Inferior parietal cortex (tissue), 1 donor: Measurements from ENCODE around the gene MEGF10.
"Not testable (repeated sequence)": the region's sequence is repeated elsewhere in the genome, so short reads cannot be mapped to it uniquely, and the experiment has no call there.

Experiments used
- DNase-seq: peaks from one replicate; pipeline ENCODE4 v3.0.0-alpha.2; 2016; ENCODE audit errors: extremely low spot score

Gene MEGF10

DNA sequence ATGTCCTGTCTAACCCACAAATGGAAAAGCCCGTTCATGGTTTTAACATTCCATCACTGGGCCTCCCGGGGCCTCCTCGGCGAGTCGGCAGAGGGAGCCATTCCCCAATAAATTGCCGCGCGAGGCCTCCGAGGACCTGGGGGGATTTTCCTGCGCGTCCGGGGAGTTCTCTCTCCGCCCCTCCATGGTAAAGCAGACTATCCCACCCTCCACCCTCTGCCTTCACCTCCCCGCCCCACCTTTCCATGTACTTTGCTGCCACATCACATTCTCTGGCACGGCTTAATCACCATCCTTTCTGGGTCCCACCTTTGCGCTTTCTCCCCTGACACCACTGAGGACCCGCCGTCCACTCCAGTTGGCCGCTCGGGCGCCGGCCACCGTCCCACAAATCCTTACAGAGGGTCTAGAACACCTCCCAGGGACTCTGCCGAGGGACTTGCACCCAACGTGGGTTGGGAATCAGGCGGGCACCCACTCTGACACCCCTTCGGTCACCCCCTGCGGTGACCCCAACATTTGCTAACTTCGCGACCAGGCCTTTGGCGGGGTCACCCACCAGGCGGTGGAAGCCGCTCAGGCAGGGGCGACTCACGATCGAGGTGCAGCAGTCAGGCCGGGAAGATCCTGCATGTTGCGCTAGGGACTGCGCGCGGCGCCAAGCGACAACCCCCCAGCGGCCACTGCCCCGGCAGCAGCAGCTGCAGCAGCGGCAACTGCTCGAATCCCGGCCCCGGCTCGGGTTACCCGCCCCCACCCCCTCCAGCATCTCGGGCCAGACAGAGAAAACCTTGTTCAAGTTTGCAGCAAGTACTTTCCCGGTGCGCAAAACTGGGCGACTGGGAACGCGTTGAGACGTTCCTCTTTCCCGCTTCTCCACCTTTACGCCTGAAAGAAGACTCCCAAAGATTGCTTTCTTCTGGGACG is at the start of gene MEGF10:
Gene MEGF10 (plus strand): TSS at position 778 of the 927 bp plus-strand sequence. CDS start 40,513 bp downstream, outside the sequence.
- DNase-seq, result peak; percentile 76

DNA sequence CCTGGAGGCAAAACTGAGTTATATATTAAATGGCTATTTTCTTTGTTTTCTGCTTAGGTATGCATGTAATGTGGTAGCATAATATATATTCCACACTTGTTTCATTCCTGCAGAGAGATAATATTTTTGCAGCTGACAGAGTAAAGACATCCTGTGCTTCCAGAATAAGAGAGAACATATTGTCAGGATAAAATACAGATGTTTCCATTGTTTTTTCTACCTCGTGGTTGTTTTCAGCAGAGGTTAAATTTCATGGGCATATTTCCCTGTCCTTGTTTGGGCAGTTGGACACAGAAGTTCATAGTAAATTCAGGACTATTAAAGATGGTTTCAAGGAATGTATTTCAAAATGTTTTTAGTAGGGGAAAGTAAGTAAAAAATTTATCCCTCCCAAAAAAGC is 47.6 kb upstream of the MEGF10 start:
- DNase-seq, result no peak

DNA sequence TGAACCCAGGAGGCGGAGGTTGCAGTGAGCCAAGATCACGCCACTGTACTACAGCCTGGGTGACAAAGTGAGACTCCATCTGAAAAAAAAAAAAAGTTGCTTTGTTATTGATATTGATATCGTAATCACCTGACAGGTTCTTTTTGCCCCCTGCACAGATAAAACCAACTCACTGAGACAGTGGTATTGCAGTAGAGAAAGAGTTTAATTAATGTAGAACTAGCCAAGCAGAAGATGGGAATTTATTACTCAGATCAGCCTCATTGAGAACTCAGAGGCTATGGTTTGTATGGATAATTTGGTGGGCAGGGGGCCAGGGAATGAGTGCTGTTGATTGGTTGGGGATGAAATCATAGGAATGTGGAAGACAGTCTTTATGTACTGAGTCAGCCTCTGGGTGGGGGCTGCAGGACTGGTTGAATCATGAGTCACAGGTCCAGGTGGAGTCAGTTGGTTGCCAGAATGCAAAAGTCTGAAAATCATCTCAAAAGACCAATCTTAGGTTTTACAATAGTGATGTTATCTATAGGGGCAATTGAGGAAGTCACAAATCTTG is 35.8 kb upstream of the MEGF10 start:
- no peak for DNase-seq

DNA sequence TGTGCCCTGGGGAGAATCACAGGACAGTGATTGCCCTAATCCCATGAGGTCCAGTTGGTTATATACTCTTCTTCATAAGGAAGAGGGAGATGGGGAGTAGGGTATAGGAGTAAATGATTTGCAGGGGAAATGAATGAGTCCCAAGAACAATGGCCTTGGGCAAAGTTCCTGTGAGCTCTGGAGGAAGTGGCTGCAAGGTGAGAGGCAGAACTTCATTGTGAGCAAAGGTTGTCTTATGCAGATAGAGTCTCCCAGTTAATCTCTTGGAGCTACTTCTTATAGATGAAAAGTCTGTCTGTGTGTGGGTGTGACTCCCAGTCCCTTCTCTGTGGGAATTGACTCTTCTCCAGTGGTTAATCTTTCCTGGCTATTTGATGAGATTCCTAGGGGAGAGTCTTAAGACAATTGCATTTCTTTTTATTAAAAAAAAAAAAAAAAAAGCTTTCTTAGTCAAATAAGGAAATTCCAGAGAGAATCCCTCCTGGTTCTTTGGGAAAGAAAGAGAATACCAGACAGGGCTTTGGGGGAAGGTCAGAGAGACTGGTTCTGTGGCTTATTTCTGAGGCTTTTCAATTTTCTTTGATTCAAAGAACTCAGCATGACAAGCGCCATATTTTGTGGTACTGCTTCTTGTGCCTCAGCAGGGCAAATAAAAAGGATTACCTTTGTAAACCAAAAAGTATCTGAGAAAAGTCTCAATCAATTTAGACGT is 33.6 kb upstream of the MEGF10 start:
- DNase-seq, result no peak

DNA sequence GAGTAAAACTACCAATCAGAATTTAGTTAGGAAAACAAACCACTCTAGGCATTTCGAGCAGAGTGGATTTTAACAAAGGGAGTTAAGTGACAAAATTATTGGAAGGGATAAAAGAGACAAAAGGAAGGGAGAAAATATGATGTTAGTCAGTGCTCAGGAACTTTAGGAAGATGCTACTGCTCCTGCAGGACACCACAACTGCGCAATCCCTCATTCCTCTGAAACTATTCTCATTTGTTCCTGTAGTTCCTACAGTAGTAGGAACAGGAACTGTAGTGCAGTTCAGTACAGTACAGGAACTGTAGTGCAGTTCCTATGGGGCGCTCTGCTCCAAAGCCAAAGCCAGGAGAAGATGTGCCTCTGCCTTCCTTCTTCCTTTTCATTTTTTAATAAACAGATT is 29.9 kb upstream of the MEGF10 start:
- no peak for DNase-seq

DNA sequence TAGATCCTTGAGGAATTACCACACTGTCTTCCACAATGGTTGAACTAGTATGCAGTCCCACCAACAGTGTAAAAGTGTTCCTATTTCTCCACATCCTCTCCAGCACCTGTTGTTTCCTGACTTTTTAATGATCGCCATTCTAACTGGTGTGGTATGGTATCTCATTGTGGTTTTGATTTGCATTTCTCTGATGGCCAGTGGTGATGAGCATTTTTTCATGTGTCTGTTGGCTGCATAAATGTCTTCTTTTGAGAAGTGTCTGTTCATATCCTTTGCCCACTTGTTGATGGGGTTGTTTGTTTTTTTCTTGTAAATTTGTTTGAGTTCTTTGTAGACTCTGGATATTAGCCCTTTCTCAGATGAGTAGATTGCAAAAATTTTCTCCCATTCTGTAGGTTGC is 25.1 kb upstream of the MEGF10 start:
- DNase-seq, result not testable (repeated sequence)

DNA sequence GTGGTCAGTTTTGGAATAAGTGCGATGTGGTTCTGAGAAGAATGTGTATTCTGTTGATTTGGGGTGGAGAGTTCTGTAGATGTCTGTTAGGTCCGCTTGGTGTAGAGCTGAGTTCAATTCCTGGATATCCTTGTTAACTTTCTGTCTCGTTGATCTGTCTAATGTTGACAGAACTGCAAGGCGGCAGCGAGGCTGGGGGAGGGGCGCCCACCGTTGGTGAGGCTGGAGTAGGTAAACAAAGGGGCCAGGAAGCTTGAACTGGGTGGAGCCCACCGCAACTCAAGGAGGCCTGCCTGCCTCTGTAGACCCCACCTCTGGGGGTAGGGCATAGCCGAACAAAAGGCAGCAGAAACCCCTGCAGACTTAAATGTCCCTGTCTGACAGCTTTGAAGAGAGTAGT is 22.3 kb upstream of the MEGF10 start:
- not testable (repeated sequence) for DNase-seq

DNA sequence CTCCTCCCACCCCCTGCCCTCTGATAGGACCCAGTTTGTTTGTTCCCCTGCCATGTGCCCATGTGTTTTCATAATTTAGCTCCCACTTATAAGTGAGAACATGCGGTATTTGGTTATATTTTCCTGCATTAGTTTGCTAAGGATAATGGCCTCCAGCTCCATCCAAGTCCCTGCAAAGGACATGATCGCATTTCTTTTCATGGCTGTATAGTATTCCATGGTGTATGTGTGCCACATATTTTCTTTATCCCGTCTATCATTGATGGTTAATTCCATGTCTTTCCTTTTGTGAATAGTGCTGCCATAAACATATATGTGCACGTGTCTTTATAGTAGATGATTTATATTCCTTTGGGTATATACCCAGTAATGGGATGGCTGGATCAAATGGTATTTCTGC is 19.9 kb upstream of the MEGF10 start:
- DNase-seq, result not testable (repeated sequence)

DNA sequence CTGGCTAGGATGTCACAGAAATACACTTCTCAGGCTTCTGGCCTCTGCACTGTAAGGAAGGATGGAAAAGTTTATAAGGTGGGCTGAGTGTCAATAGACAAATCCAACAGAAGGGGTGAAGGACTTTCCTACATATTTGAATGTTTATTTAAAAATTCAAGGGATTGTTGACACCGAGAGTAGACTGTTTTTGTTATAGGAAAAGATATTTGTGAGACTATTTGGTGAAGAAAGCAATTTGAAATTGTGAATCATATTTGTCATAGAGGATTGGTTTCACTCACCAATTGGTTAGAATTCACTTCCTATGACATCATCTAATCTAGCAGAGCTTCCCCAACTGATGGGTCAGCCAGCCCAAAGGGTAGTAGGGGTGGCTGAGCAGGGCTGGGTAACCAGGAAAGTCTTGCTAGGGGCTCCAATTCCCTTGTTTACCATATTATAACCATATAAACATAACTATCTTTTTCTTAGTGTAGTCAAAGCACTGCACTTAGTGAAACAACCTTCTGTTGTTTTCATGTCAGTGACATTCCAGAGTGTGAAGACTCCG is 14.9 kb upstream of the MEGF10 start:
- DNase-seq, result no peak

DNA sequence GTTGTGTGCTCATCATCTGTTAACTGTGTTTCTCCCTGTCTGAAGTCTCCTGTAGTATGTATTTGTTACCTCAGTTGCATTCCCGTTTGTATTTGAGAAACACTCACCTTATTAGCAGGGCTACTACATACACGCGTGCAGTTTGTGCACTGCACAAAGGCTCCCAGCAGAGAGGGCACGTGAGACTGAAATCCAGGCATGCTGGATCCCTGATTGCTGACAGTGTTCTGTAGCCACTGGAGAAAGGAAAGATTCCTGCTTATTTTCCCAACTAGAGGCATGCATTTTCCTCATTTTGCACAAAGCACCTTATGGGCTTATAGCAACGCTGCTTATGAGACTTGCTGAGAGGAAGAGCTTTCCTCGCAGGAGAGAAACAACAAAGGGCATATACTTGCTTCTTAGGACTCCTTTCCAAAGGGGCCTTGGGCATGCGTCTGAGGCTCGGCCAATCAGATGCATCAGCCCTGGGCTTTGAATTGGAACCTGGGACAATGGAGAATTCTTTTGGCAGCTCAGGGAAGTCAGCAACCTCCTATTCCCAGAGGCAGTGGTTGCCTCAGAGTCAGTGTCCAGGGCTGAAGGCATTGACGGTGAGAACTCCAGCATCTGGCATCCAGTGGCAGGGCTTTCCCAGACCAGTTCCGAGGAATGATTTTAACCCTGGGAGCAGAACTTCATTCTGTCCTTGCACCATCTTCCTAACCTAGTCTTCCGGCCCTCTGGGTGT is 9.9 kb upstream of the MEGF10 start:
- DNase-seq, result no peak

DNA sequence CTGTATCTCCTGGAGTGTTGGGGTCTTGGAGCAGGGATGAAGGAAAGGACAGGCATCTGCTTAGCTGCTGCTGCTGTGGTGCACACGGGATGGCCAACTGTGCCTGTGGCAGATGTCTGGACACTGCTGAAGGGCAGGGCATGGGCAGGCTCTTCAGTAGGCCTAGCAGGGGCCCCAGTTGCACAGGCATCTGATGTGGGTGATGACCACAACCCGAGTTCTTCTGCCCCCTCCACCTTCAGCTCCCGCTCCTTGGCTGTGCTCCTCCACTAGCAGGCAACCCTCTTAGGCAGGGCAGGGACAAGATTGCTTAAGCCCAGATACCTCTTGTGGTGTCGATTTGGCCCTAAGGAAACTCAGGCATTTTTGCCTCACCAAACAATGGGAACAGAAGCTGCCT is 9.0 kb upstream of the MEGF10 start:
- no peak for DNase-seq

DNA sequence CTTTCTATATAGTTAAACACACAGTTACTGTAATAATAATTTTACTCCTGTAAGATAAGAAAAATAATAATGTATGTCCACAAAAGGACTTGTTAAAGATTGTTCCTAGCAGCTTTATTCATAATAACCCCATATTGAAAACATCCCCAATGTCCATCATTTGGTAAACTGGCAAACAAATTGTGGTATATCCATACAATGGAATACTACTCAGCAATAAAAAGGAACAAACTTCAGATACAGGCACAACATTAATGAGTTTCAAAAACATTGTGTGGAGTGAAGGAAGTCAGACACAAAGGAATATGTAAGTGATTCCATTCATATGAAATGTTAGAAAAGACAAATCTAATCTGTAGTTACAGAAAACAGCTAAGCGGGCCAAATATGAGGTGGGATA is 1.9 kb upstream of the MEGF10 start:
- DNase-seq, result no peak

DNA sequence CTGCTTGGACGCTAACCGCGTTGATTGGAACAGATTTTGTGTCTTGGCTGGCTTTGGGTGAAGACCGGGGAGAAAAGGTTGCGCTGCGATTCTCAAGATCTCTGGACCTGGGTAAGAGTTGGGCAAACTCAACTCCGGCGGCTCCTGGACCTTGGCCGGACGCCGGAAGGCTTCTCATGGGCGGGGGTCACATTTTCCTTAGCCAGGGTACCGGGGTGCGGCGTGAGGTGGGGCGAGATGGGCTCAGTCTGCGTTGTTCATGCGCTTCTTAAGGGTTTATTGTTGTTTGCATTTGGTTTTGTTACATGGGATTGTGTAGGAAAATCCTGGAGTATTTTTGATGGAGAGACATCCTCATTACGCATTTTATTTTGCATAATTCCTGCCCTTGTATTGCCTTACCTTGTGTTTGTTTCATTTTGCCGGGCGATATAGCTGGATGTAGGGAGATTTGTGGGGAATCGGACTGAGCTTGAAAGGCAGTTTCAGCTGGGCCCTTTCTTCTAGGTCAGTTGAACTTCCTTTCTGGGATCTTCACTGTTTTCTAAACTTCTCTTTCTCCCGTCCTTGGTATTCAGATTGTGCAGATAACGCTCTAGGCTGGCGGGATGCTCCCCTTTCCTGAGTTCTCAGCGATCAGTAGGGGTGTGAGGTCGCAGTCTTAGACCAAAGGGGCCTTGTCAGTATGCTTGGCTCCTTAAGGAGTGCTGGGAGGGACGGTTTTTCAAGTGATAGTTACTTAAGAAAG is 524 bp downstream of the MEGF10 start:
- DNase-seq, result no peak

DNA sequence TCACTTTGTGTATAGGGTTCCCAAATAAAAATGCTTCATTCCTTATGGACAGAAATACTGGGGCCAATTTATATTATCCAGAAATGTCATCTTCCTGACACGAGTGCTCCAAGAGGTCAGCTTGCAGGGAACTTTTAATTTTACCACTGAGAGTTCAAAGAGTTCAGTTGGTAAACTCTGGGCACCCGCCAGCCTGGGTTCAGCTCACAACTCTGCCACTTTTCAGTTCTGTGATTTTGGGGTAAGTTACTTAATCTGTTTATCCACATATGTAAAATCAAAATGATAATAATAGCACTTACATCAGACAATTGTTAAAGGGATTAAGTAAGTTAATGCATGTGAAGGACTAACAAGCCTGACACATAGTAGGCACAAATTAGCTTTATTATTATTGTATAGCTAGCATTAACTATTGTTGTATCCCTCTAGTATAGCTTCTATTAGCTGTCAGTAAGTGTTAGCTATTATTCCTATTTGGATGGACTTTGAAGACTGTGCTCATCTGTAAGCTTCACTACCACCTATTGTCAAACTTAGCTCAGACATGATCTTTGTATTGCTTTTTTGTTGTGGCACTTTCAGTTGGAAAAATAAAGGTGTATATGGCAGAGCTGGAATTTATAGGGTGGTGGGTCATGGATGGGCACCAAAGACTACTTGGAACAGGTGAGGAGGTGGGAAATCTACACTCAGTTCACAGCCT is 1.6 kb downstream of the MEGF10 start:
- DNase-seq, result peak; percentile 20

DNA sequence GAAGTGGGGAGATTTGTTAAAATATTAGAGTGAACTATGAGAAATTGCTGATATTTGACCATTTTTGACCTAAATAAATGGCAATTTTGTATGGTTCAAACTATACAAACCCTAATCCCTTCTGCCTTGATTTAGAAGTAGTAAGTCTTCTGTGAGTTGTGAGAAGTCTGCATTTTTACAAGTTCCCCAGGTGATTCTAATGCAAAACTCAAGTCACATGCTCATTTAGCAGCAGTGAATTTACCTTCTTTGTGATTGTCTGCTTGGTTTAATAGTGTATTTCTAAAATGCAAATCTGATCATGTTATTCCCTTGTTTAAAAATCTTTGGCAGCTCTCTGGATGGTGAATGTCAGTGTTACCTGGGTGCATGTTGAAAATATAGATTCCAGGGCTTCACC is 2.8 kb downstream of the MEGF10 start:
- no peak for DNase-seq

DNA sequence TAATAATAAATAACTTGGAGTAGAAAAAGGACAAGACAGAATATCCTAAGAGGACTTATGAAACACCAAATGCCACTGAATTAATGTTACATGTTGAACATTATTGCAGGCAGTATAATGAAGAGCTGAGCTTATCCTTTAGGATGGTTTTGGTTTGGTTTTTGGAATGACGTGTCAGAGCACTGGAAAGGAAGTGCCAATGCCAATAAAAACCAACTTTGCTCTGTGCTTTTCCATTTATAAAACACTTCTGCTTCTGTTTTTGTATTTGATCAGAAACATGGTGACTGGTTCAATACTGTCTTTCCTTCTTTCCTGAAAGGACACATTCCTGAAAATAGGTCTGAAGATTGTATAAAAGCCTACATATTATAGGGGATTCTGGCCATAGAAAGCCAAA is 4.2 kb downstream of the MEGF10 start:
- peak; percentile 19 for DNase-seq

DNA sequence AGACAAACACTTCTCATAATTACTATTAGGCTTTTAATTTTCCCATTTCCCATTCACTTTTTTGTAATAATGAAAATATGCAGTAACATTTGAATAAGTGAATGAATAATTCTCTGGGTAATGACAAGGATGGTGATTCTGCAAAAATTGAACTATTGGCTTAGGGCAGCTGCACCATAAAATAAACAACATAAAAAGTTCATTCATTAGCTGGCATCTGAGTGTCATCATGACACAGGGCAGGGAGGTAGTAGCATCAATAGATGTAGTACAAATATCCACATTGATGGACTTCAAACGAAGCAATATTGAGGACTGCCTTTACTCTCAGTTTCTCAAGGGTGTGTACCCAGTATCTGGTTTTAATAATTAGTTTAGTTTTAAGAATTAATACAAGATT is 4.9 kb downstream of the MEGF10 start:
- peak; percentile 20 for DNase-seq

DNA sequence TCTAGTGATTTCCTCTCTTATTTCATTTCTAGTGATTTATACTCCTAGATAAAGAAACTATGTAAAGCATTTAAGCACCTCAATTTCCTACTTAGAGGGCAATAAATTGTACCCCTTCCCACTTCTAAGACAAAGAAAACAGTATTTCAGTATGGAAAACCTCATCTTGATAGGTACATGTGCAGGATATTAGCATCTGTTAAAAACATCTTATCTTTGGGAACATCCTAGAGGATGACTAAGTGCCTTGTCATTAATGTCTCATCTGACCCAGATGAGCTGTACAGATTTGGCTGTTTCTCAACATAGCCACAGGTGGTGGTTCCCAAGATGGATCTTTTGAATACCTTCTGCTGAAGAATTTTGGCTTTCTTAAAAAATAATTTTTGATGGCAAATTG is 5.7 kb downstream of the MEGF10 start:
- DNase-seq, result no peak

DNA sequence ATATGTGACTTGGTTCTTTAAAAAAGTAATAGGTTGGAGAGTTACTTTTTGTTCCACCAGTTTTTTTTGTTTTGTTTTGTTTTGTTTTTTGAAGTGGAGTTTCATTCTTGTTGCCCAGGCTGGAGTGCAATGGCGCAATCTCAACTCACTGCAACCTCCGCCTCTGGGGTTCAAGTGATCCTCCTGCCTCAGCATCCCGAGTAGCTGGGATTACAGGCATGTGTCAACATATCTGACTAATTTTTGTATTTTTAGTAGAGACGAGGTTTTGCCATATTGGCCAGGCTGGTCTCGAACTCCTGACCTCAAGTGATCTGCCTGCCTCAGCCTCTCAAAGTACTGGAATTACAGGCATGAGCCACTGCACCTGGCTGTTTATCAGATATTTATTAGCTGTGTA is 6.3 kb downstream of the MEGF10 start:
- not testable (repeated sequence) for DNase-seq

DNA sequence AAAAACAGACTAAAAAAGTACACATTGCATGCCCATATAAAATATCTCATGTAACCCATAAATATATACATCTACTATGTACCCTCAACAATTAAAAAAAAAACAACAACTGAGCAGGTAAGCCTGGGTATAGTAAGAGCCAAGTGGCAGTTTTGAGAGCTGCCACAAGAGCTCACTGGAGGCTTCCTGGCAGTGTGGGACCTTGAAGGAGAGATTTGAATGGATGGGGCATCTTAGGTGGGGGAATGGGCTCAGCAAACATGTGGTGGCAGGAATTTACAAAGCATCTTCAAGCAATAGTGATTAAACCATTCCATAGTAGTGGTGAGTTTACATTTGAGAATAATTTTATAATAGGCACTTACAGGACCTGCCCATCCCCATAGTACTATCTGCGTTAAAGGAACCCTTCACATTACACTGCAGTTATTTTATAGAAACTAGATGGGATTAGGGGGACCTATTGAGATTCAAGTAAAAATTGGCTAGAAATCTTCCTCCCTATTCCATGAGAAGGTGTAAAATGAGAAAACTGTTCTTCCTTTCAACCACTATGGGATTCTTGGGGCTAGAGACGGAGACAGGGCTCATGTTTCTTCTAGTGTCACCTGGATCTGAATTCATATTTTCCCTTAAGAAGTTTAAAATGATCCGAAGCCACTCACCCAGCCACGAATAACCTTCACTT is 6.9 kb downstream of the MEGF10 start:
- no peak for DNase-seq
